NCI-H748 treated with DMSO at 0.1 percent for 48 hours (cell line): ENCODE results near the gene P2RY1.

Experiments
- DNase-seq: peaks from one replicate; lab custom pipeline; 2025; lab: John Stamatoyannopoulos, UW

Gene P2RY1, protein sequence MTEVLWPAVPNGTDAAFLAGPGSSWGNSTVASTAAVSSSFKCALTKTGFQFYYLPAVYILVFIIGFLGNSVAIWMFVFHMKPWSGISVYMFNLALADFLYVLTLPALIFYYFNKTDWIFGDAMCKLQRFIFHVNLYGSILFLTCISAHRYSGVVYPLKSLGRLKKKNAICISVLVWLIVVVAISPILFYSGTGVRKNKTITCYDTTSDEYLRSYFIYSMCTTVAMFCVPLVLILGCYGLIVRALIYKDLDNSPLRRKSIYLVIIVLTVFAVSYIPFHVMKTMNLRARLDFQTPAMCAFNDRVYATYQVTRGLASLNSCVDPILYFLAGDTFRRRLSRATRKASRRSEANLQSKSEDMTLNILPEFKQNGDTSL

DNA sequence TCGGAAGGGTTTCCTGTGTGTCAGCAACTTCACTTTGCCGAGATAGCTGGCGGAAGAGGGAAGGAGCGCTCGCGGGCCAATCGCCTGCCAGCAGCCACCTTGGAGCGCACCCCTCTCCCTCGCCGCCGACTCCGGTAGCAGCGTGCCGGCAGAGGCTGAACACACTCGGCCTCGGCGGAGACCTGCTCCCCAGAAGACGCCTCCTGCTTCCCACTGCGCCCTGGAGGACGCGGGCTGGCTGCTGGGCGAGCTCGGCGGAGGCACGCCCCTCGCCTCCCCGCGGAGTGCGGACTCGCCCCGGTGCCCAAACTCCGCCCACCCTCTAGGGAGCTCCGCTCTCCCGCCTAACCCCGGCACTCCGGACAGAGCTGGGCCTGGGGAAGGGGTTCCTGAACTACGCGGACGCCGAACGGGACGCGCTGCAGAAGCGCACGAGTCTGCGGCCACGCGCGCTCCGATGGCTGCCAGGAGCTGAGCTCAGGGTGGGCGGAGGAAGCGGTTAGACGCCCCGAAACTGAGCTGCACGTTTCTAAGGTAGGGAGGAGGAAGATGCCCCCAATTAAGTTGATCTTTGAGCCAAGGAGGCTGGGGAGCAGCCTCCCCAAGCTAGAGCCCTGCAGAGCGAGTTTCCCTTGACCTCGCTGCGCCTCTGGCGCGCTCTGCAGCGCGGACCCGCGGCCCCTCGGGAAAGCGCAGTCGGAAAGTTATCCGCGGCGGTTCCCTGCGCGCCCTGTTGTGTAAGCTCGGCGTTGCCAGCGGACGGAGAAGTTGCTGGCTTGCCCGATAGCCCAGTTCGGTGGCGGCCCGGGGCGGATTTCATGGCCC, at the start of gene P2RY1:
P2RY1 (plus strand) TSS at position 356 of the 825 bp plus-strand sequence. CDS start 652 bp downstream, outside the sequence.
- DNase-seq = peak; percentile 21

DNA sequence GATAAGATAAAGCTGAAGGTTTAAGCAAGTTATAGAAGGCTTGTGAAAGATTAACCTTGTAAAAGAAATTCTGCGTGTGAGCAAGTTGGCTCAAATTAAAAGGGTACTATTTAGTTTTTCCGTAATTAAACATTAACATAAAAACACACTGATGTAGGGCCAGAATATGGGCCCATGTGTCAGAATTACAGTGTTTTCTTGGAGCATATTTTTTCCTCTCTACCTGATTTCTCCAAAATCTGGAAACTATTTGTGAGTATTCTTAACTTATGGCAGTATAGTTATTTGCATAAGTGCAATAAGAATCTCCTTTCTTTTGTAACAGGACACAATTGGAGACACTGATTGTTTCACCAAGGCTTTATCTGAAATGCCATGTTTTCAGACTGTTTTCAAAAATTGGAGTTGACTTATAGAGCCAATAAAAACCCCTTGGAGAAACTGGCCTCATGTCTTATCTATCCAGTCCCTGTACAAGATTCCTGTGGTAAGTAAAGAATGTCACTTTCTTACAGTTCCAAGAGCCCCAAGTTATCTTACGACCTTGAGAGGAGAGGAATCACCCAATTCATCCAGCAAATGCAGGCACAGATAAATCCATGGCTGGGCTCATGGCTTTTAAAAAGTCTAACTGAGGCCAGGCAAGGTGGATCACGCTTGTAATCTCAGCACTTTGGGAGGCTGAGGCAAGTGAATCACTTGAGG, 47.8 kb upstream of the P2RY1 start:
- no peak for DNase-seq

DNA sequence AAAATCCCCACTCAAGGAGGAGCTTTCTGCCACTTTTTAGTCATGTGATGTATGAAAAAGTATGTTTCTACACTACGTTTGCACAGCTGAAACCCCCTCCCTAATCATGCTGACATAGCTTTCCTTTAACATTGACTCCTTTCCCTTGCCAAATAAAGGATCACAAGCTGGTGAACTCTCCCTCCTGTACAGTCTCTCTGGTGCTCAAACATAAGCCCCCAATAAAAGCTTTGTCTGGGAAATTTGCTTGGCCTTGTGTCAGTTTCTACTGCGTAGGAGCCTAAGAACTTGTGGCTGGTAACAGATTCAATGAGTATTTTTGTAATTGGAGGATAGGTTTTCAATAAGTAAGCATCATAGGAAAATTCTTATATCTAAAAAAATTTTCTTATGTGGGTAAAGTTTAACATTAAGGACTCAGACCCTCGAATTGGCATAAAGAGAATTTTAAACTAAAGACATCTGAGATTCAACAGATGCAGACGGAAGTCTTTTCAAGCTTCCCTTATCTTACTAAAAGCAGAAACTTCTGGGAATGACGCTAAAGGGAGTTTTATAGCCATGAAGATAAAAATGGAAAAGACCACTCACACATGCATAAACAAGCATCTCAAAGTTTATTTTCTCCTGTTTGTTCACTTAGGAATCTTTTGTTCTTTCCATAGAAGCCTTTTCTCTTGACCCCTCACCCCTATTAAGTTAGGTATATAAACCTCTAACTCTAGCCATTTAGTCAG, 44.1 kb upstream of the P2RY1 start:
- no peak for DNase-seq

DNA sequence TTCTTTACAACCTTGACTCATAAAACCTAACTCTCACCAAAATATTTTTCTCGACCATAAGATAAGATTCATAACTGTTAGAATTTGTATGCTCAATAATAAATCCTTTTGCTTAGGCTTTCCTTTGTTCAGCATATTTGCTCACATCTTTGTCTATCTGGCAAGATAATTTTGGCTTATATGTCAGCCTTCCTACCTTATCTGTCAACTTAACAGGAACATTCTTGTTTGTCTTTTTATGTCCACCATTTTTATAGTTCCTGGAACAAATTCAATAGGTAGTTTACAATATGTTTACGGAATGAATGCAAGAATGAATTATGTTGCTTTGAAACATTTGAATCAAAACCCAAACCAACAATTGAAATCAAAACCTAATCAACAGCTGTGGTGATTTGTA, 41.0 kb upstream of the P2RY1 start:
- no peak for DNase-seq

DNA sequence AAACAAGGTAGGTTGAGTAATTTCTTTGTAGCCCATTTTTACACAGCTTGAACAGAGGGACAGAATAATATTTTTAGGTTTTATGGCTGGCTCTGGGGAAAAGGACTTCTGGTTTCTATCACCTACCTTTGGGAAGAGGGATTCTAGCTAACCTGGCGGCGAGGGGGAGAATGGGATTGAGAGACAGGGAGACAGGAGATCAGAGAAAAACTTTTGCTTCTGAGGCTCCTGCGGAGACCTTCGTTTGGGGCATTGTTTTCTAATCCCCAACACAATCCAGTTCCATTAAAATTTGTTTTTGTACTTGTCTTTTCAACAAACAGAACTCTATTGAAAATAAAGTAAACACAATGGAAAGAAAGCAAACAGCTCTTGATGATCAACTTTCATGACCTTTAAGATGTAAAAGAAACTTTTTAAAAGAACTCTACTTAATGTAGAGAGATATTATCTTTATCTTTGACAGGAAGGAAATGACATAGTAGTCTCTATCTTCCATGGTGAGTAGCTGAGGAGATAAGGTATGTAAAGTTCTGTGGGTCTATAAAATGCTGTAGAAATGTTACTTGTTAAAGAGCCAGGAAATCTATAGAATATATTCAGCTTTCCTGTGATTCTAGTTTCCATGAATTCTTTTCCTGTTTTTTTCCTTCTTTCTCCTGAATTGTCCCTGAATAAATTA, 37.0 kb upstream of the P2RY1 start:
- DNase-seq = no peak

DNA sequence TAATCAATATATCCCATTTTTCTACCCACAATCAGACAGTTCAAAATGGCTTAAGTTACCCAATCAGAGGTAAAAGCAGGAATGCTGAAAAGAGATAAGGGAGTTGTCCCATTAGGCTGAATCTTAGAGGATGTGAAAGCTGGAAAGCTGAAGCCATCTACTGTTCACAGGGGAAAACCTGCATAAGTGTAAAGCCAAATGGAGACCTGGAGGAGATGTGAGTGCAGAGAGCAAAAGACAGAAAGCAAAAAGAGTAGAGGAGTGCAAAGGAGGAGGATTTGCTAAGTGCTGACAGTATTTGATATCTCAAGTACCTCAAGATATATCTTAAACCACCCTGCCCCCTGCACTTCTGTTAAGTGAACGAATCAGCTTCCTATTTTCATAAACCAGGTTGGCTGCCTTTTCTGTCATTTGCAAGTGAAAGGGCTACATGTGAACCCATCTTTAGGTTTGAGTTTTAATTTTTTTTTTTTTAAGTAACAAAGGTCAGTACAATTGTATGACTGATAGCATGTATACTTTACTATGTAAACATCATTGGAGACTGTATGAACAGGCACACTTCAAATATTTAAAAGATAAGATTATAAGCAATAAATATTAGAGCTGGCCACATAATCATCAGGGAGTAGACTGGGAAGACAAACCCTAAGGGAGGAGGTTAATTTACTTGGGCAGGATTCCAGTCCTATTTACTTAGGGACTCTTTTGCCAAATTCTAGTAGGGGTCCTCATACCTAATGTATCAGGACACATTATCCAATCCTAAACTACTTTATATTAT, 22.8 kb upstream of the P2RY1 start:
- DNase-seq = no peak

DNA sequence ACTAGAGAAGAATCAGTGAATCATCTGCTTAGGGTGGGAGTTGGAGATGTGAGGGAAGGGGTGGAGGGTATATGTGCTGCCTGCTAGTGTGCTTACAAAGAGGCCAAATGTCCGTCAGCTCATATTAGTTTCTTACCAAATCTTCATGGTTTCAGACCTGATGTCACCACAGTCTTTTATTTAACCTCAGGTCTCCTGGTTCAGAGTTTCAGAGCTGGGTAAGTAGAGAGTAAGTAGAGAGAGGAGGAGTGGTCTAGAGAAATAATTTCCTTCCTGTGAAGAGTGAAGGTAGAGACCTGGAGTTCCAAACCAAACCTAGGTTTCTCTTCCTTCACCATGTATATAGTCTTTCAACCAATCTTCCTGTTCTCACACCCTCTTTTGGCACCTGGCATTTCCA, 17.5 kb upstream of the P2RY1 start:
- DNase-seq = no peak

DNA sequence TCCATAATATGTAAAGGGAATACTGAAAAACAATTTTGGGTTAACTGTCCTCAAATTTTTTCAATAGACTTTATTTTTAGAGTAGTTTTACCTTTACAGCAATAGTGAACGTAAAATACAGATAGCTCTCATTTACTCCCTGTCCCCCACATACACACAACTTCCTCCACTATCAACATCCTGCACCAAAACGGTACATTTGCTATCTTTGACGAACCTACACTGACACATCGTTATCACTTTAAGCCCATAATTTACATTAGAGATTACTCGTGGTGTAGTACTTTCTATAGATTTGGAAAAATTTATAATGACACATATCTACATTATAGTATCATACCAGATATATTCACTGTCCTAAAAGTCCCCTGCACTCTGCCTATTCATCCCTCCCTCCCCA, 16.9 kb upstream of the P2RY1 start:
- DNase-seq = no peak

DNA sequence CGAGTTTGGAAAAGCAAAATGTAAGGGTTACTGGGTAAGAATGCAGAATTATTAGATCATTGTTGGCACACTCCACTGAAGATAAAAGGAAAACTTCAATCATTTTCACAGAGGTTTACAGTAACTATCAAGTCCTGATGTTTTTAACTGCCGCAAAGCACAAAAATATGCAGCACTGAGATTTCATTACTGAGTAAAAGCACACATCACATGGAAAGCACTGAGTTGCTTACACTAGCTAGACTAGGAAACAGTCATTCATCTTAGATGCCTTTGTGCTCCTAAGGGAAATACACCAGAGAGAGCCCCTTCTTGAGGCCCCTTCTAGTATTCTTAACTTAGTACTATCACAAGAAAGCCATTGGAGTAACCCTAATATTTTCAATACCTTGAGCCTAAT, 11.8 kb upstream of the P2RY1 start:
- DNase-seq = no peak

DNA sequence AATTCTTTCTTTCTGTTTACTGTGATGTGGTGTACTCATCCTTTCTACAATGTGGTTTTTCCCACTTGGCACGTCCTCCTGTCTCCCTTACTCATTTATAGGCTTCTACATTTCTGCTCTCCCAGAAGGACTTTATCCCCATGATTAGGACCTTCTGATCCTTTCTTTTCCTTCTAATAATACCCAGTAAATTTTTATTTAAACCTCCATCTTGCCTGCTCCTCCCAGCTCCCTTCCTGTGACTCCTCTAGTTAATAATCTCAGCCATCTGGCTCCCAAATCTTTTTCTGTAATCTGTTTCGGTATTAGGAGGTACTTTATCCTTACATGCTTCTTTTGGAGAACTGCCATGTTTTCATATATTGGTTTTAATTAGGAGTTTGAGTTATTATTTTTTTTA, 11.2 kb upstream of the P2RY1 start:
- no peak for DNase-seq

DNA sequence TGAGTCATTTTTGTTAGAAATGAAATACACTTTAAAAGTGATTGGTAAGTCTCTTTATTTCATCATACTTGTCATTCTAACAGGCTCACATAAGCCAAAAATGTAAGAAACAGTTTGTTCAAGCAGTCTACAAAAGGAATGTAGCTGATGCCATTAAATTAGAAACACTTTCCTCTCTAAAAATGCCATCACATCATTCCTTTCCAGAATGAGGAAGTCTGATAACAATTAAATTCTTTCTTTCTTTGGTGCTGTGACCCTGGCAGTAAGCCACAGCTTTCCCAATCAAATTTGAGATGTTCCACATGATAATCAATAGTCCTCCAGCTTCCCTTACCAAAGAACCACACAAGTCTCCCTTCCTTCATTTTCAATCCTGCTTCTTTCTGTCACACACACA, 9.4 kb upstream of the P2RY1 start:
- no peak for DNase-seq

DNA sequence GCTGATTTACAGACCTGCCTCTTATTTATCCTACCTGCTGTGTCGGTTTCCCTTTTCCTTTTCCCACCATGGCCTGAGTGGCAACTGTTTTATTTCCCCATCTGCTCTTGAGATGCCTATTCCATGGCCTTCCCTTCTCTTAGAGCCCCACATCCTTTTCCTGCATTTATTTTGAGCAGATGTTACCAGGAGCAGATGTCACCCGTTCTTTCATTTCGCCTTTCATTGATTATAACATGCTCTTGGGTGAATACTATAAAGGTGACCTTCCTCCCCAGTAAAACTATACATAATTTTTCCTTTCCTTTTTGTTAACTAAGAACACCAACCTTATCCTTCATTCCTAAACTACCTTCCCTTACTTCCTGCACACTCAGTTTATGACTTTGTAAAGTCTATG, 8.5 kb upstream of the P2RY1 start:
- no peak for DNase-seq

DNA sequence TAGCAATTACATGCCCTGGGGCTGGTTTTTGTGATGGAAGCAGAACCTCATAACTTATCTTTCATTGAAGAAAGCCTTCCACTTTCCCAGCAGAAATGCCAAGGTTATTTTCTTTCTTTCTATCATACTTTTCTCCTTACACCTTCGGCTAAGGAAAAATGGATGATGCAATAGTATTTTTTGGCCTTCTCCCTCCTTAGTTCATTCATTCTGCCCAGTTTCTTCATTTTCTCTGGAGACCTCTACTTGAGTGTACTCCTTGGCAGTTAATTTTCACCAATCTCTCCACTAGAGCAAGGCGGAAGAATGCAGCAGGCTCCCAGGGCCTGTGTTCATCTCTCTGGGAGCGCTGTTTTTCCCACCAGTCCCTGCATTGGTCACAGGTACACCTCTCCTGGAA, 7.6 kb upstream of the P2RY1 start:
- no peak for DNase-seq

DNA sequence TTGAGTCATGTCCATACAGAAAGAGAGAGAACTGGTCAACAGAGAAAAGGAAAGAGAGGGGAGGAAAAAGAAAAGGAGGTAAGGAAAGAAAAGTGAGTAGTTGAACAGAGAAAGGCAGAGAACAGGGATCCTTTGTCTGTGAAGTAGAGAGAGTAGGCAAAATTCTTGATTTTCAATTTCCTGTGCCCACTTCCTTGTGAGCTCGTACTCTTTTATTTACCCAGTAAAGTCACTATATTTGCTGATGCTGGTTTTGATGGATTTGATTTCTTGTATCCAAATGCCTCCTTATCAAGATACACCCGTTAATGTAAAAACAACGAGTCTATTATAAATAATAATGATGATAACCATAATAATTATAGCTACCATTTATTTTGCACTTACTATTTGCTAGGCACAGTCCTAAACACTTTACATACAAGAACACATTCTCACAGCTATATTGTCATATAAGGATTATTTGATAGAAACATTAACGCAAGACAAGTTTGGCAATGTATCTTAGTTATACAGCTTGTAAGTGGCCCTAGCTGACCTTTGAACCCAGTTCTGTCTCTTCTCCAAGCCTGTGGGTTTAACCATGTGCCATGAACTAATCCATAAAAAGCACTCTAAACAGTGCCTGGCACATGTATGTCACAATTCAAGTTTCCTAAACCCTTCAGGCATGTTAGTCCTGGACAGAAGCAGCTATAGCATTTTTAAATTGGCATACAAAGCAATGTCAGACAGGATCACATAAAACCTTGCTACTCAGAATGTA, 6.7 kb upstream of the P2RY1 start:
- DNase-seq = no peak

DNA sequence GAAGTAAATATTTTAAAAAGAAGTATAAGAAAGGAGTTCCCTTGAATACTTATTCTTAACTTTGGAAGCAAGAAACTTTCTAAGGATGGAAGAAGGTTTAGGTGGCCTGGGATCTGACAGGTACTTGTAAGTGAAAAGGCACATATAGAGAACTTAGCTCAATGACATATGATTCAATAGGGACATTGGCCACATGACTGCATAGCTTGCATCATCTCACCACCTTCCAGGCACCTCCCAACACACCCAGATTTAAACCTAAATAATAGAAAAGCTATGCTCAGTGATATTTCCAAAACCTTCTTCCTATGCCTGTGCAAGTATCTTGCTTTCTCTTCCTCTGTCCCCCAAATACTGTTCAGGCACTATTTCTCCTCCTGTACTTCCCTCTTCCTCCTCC, 4.7 kb upstream of the P2RY1 start:
- no peak for DNase-seq

DNA sequence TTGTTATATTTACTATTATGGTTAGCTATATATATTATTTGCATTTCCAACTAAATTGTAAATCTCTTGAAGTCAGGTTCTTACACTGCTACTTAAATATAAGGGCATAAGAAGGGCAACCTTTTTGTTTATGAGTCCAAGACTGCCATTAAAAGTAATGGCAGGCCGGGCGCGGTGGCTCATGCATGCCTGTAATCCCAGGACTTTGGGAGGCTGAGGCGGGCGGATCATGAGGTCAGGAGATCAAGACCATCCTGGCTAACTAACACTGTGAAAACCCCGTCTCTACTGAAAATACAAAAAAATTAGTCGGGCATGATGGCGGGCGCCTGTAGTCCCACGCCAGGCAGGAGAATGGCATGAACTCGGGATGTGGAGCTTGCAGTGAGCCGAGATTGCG, 2.9 kb upstream of the P2RY1 start:
- no peak for DNase-seq

DNA sequence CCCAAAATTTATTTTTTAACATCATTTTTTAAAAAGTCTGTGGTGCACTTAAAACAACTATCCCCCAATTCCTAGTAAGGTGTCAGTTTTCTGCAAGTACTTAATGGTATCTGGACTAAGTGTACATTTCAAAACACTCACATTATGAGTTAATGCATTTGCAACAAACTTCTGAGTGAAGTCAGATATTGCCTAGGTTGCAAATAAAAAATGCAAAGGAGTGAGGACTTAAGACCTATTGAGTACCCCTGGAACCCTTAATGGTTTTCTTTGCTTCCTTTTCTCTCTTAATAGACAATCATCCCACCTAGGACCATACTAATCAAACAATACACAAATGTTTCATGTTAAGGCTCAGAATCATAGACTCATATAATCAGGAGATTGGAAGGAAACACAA, 1.8 kb upstream of the P2RY1 start:
- no peak for DNase-seq

DNA sequence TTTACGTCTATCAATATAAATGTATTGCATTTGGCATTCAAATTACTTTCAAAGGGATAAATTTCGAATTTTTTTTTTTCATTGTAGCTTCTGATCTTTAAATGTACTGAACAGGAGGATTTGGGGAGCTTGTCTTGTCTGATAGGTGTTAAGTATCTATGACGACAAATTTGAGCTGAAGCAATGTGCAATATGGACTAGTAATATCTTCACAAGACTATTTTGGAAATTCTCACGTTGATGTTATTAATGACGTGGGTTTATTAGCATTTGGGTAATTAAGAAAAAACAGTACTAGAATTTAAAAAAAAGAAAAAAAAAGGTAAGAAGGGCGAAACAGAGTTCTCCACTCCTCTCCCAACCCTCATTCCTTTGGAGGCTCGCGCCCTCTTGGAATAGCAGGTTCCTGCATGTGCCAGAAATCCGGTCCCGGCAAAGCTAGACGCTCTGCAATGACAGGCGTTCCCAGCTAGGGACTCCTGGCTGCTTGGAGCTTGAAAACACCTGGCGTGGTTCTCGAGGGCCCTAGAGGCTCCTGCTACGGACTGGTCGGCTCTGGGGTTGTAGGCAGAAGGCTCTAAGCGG, 648 bp upstream of the P2RY1 start:
- no peak for DNase-seq

DNA sequence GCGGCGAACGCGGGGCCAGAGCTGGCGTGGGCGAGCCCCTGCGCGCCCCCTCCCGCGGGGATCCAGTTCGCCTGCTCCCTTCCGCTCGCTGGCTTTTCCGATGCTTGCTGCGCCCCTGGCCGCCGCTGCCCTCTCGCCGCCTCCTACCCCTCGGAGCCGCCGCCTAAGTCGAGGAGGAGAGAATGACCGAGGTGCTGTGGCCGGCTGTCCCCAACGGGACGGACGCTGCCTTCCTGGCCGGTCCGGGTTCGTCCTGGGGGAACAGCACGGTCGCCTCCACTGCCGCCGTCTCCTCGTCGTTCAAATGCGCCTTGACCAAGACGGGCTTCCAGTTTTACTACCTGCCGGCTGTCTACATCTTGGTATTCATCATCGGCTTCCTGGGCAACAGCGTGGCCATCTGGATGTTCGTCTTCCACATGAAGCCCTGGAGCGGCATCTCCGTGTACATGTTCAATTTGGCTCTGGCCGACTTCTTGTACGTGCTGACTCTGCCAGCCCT, 721 bp downstream of the P2RY1 start:
- DNase-seq = no peak
